Endometrium (tissue), 2 donors: ENCODE results near the gene UTS2R.
"Not testable (repeated sequence)": the region's sequence is repeated elsewhere in the genome, so short reads cannot be mapped to it uniquely, and the experiment has no call there.

Source experiments
- FAIRE-seq: peaks from 2 replicates; lab custom pipeline; 2012; peaks lifted over from hg19 to GRCh38; lab: Jason Lieb, UNC
- donor health status: control.
- donor health status: control.

The UTS2R gene

GRCh38 chr17:82375359-82376041 lies 3.9 kb downstream of the UTS2R start:
- no peak for FAIRE-seq

- FAIRE-seq: no peak
Measured at GRCh38 chr17:82376042-82376730, 4.6 kb downstream of the UTS2R start.

- FAIRE-seq: not testable (repeated sequence)
Measured at GRCh38 chr17:82377294-82377693, 5.7 kb downstream of the UTS2R start.

- FAIRE-seq: no peak
Measured at GRCh38 chr17:82377924-82378740, 6.6 kb downstream of the UTS2R start.

GRCh38 chr17:82378741-82379021 lies 7.1 kb downstream of the UTS2R start:
- no peak for FAIRE-seq

GRCh38 chr17:82380860-82381702 lies 9.5 kb downstream of the UTS2R start:
- no peak for FAIRE-seq

GRCh38 chr17:82381703-82382009 lies 10.1 kb downstream of the UTS2R start:
- FAIRE-seq: not testable (repeated sequence)

GRCh38 chr17:82382220-82382932 lies 10.8 kb downstream of the UTS2R start:
- not testable (repeated sequence) for FAIRE-seq

- no peak for FAIRE-seq
Measured at GRCh38 chr17:82382933-82383255, 11.3 kb downstream of the UTS2R start.

GRCh38 chr17:82383411-82383810 lies 11.8 kb downstream of the UTS2R start:
- FAIRE-seq: no peak

- FAIRE-seq: no peak
Measured at GRCh38 chr17:82384051-82384729, 12.6 kb downstream of the UTS2R start.

GRCh38 chr17:82384730-82385481 lies 13.3 kb downstream of the UTS2R start:
- no peak for FAIRE-seq

GRCh38 chr17:82385559-82386254 lies 14.1 kb downstream of the UTS2R start:
- FAIRE-seq: no peak

GRCh38 chr17:82386255-82386831 lies 14.8 kb downstream of the UTS2R start:
- FAIRE-seq: no peak

GRCh38 chr17:82386881-82387704 lies 15.5 kb downstream of the UTS2R start:
- FAIRE-seq: no peak

- FAIRE-seq: no peak
Measured at GRCh38 chr17:82387705-82388106, 16.1 kb downstream of the UTS2R start.

- no peak for FAIRE-seq
Measured at GRCh38 chr17:82388223-82388921, 16.8 kb downstream of the UTS2R start.

- no peak for FAIRE-seq
Measured at GRCh38 chr17:82388922-82389283, 17.3 kb downstream of the UTS2R start.
